GM23248 (cell line): Measurements from ENCODE around the gene ARL5B.

Experiments
- EZH2 ChIP-seq: fragments of 200-600 bp; sonication (generic); IDR thresholded peaks from 2 replicates; pipeline ENCODE4 v1.6.1; 2018; ENCODE audit warnings: antibody characterized with exemption, mild to moderate bottlenecking; ENCODE audit not compliant: insufficient read depth, poor library complexity, severe bottlenecking
- EZH2phosphoT487 ChIP-seq: fragments of 200-600 bp; sonication (generic); IDR thresholded peaks from 2 replicates; pipeline ENCODE4 v1.6.1; 2018; ENCODE audit warnings: antibody characterized with exemption, moderate library complexity, mild to moderate bottlenecking, low read depth; ENCODE audit not compliant: insufficient read depth

GRCh38 chr10:18651324-18652007 is 7.8 kb upstream of the ARL5B start, which contains the start of gene NSUN6:
- TF ChIP-seq EZH2, result no peak
- TF ChIP-seq EZH2phosphoT487, result no peak
